Smooth muscle cell of trachea (primary cell): Measurements from ENCODE around the gene NKX2-2. TPM values are rescaled to one million over a fixed set of nuclear protein-coding genes. Genes with fewer than 3 reads are reported as not detected.

Experiments used
- total RNA-seq: library from RNA; depleted of rRNA; stranded (reverse); fragments of >200 nt; gene quantifications from 2 replicates; pipeline ENCODE4 v1.2.1, GENCODE V29; 2014

The NKX2-2 gene
- total RNA-seq: not detected in 2 replicates

GRCh38 chr20:21513881-21514540, at the start of gene NKX2-2:
NKX2-2 (minus strand) TSS chr20:21514064; CDS start chr20:21513669, 395 bp downstream.

Other genes starting within 250 kb of the NKX2-2 start
- 86.3 and 130 TPM in 2 replicates for gene XRN2, start 210.7 kb downstream of the NKX2-2 start, total RNA-seq
- gene NKX2-4, start 116.5 kb downstream of the NKX2-2 start, total RNA-seq: not detected in 2 replicates
- gene PAX1, start 191.6 kb upstream of the NKX2-2 start, total RNA-seq: not detected in 2 replicates